Breast epithelium (tissue), 4 donors: Measurements from ENCODE around the gene ZBTB49. TPM values are rescaled to one million over a fixed set of nuclear protein-coding genes. Genes with fewer than 3 reads are reported as not detected.
A peak's percentile ranks its signal among the peaks of the same experiment; 100 is the strongest.

Source experiments
- DNase-seq, 2 donors: peaks; one replicate each; pipeline ENCODE4 v3.0.0-alpha.2; 2019; ENCODE audit warnings: low spot score in 2 of 2
- H3K27ac ChIP-seq, 2 donors: fragments of 200-600 bp; sonication (generic) in 1 of 2; one replicate each; pipeline ENCODE4 v1.5.1; 2016 to 2019; ENCODE audit warnings: mild to moderate bottlenecking in 1 of 2
- H3K27me3 ChIP-seq, 2 donors: fragments of 200-600 bp; sonication (generic) in 1 of 2; one replicate each; pipeline versions ENCODE4 v1.5.1 to v1.6.0; 2017 to 2019; ENCODE audit warnings: control low read depth in 1 of 2, mild to moderate bottlenecking in 1 of 2
- H3K36me3 ChIP-seq: fragments of 200-600 bp; one replicate; pipeline ENCODE4 v1.5.1; 2019
- H3K4me1 ChIP-seq, 2 donors: fragments of 200-600 bp; sonication (generic); one replicate each; pipeline ENCODE4 v1.5.1; 2016 to 2019; ENCODE audit warnings: control low read depth in 1 of 2
- H3K4me3 ChIP-seq, 3 donors: fragments of 200-600 bp; sonication (generic); 1 replicate in 2 of 3; 2 replicates in 1 of 3; pipeline ENCODE4 v1.5.1; 2016 to 2019; ENCODE audit warnings: mild to moderate bottlenecking in 3 of 3, moderate library complexity in 2 of 3
- H3K9me3 ChIP-seq, 2 donors: fragments of 200-600 bp; sonication (generic) in 1 of 2; one replicate each; pipeline ENCODE4 v1.5.1; 2016 to 2019; ENCODE audit warnings: control low read depth in 1 of 2
- CTCF ChIP-seq, 3 donors: fragments of 450-650 bp; IDR thresholded peaks; one replicate each; pipeline ENCODE4 v1.5.1; 2016 to 2017; ENCODE audit warnings: antibody characterized with exemption in 3 of 3, mild to moderate bottlenecking in 3 of 3, moderate library complexity in 3 of 3
- POLR2A ChIP-seq: fragments of 450-650 bp; IDR thresholded peaks from one replicate; pipeline ENCODE4 v1.6.1; 2016; ENCODE audit warnings: antibody characterized with exemption, mild to moderate bottlenecking, moderate library complexity
- POLR2AphosphoS5 ChIP-seq, 3 donors: sonication (generic); formaldehyde crosslinking; IDR thresholded peaks; one replicate each; pipeline ENCODE4 v1.6.1; 2017; ENCODE audit warnings: antibody characterized with exemption in 3 of 3
- intact Hi-C: fragments of 100-400 bp; cut with DNase I; formaldehyde crosslinking; loops from one replicate; pipeline ENCODE4 v1.15.1; 2023; ENCODE audit warnings: low total_unique reads
- total RNA-seq, 3 donors: library from RNA; depleted of rRNA; stranded (reverse); fragments of >200 nt; gene quantifications; one replicate each; pipeline ENCODE4 v1.1.0, GENCODE V29; 2016

Gene ZBTB49
- total RNA-seq, 3 donors from 2014 or later = 2.1 to 9.4 (median 3.9) TPM

- no peaks in the 10 kb centered on the region for H3K4me1 ChIP-seq
- intact Hi-C loops = no loop called here
- H3K9me3 ChIP-seq = no peaks in the 10 kb centered on the region
- no peak for DNase-seq
- H3K4me3 ChIP-seq = no peak overlapping the region
- no peak overlapping the region for H3K27ac ChIP-seq
- no peaks in the 10 kb centered on the region for H3K36me3 ChIP-seq
- no peak for TF ChIP-seq POLR2AphosphoS5 (IDR thresholded peaks at IDR 0.05)
- no peak for TF ChIP-seq CTCF (IDR thresholded peaks at IDR 0.05)
- no peak for TF ChIP-seq POLR2A
- H3K27me3 ChIP-seq = no peaks in the 10 kb centered on the region
These were observed 16.9 kb downstream of the ZBTB49 start for GRCh38 chr4:4306920-4307319.

GRCh38 chr4:4308800-4309441, 18.9 kb downstream of the ZBTB49 start:
- no peaks in the 10 kb centered on the region for H3K36me3 ChIP-seq
- no peaks in the 10 kb centered on the region for H3K4me1 ChIP-seq
- H3K4me3 ChIP-seq = no peak overlapping the region
- intact Hi-C loops = no loop called here
- H3K27me3 ChIP-seq = no peaks in the 10 kb centered on the region
- TF ChIP-seq POLR2AphosphoS5 (IDR thresholded peaks at IDR 0.05) = no peak
- no peak for TF ChIP-seq CTCF (IDR thresholded peaks at IDR 0.05)
- TF ChIP-seq POLR2A = no peak
- no peaks in the 10 kb centered on the region for H3K9me3 ChIP-seq
- peak overlapping the region; percentile 33 to 35 for H3K27ac ChIP-seq
- peak in 1 of 2 donors; percentile 48 for DNase-seq

- no peaks in the 10 kb centered on the region for H3K27me3 ChIP-seq
- DNase-seq = no peak
- no peaks in the 10 kb centered on the region for H3K9me3 ChIP-seq
- H3K36me3 ChIP-seq = no peaks in the 10 kb centered on the region
- no peak overlapping the region for H3K4me3 ChIP-seq
- intact Hi-C loops = no loop called here
- no peaks in the 10 kb centered on the region for H3K4me1 ChIP-seq
- no peak overlapping the region for H3K27ac ChIP-seq
- TF ChIP-seq CTCF (IDR thresholded peaks at IDR 0.05) (no peak), POLR2AphosphoS5 (IDR thresholded peaks at IDR 0.05) (no peak), POLR2A (no peak)
These were observed 21.1 kb downstream of the ZBTB49 start for GRCh38 chr4:4311193-4311592.

- Histone ChIP-seq H3K4me3 (no peak overlapping the region), H3K27me3 (no peaks in the 10 kb centered on the region), H3K4me1 (no peaks in the 10 kb centered on the region), H3K27ac (no peak overlapping the region), H3K9me3 (no peaks in the 10 kb centered on the region), H3K36me3 (no peaks in the 10 kb centered on the region)
- TF ChIP-seq POLR2AphosphoS5 (IDR thresholded peaks at IDR 0.05) (no peak), CTCF (IDR thresholded peaks at IDR 0.05) (no peak), POLR2A (no peak)
- intact Hi-C loops = no loop called here
- DNase-seq = no peak
These were observed 25.6 kb downstream of the ZBTB49 start for GRCh38 chr4:4315461-4316149.

- intact Hi-C loops = no loop called here
- H3K36me3 ChIP-seq = no peaks in the 10 kb centered on the region
These were observed 26.1 kb downstream of the ZBTB49 start for GRCh38 chr4:4316150-4316495.

More at GRCh38 chr4:4316150-4316495, 26.1 kb downstream of the ZBTB49 start:
- Histone ChIP-seq H3K9me3 (no peaks in the 10 kb centered on the region), H3K27me3 (no peaks in the 10 kb centered on the region), H3K4me1 (no peaks in the 10 kb centered on the region), H3K27ac (no peak overlapping the region), H3K4me3 (no peak overlapping the region)
- TF ChIP-seq POLR2A (no peak), POLR2AphosphoS5 (IDR thresholded peaks at IDR 0.05) (no peak), CTCF (IDR thresholded peaks at IDR 0.05) (no peak)
- DNase-seq = no peak
